Measurements from ENCODE around the gene LGALS16.
A peak's percentile ranks its signal among the peaks of the same experiment; 100 is the strongest.
"Not testable (repeated sequence)": the region's sequence is repeated elsewhere in the genome, so short reads cannot be mapped to it uniquely, and the experiment has no call there.

LGALS16 gene

GRCh38 chr19:39671739-39672363, 16.1 kb downstream of the LGALS16 start:
- H3K4me2 ChIP-seq (ENCODE audit: low read length), result no peak overlapping the region
- 0 out of 2 replicates have a peak, but pooled peaks cover 6% of the 10 kb centered on the region for H3K27me3 ChIP-seq (ENCODE audit: insufficient read depth, low read length)
- H3K9me3 ChIP-seq (ENCODE audit: low read length), result 0 out of 2 replicates have a peak, but pooled peaks cover 4% of the 10 kb centered on the region
- no peak overlapping the region for H2AFZ ChIP-seq (ENCODE audit: low read length)
- H3K27ac ChIP-seq (ENCODE audit: low read depth, low read length, poor library complexity, severe bottlenecking), result no peak overlapping the region
- no peaks in the 10 kb centered on the region for H3K79me2 ChIP-seq (ENCODE audit: insufficient read depth, low read length)
- H4K20me1 ChIP-seq (ENCODE audit: insufficient read depth, low read length), result no peaks in the 10 kb centered on the region
- no peaks in the 10 kb centered on the region for H3K36me3 ChIP-seq (ENCODE audit: insufficient read depth, low read length)
- H3K9me2 ChIP-seq (ENCODE audit: low read depth, low read length), result no peaks in the 10 kb centered on the region
- no peak overlapping the region for H3K9ac ChIP-seq (ENCODE audit: low read length)
- H3F3A ChIP-seq (ENCODE audit: insufficient read depth, low read length), result no peaks in the 10 kb centered on the region
- H3K4me3 ChIP-seq (ENCODE audit: low read depth, low read length, poor library complexity, severe bottlenecking), result no peak overlapping the region
- no peaks in the 10 kb centered on the region for H3K4me1 ChIP-seq (ENCODE audit: insufficient read depth, low read length, severe bottlenecking)
- TF ChIP-seq EZH2 (IDR thresholded peaks at IDR 0.05; ENCODE audit: borderline replicate concordance, low read length) (no peak), CTCF (IDR thresholded peaks at IDR 0.05; ENCODE audit: low read length) (peak; percentile 71)

GRCh38 chr19:39672473-39672872, 16.8 kb downstream of the LGALS16 start:
- H2AFZ ChIP-seq (ENCODE audit: low read length), result no peak overlapping the region
- no peak overlapping the region for H3K4me3 ChIP-seq (ENCODE audit: low read depth, low read length, poor library complexity, severe bottlenecking)
- H3K36me3 ChIP-seq (ENCODE audit: insufficient read depth, low read length), result no peaks in the 10 kb centered on the region
- H3F3A ChIP-seq (ENCODE audit: insufficient read depth, low read length), result no peaks in the 10 kb centered on the region
- H3K79me2 ChIP-seq (ENCODE audit: insufficient read depth, low read length), result no peaks in the 10 kb centered on the region
- H3K27me3 ChIP-seq (ENCODE audit: insufficient read depth, low read length), result 0 out of 2 replicates have a peak, but pooled peaks cover 6% of the 10 kb centered on the region
- H3K4me1 ChIP-seq (ENCODE audit: insufficient read depth, low read length, severe bottlenecking), result no peaks in the 10 kb centered on the region
- no peak overlapping the region for H3K9ac ChIP-seq (ENCODE audit: low read length)
- no peak for TF ChIP-seq CTCF (IDR thresholded peaks at IDR 0.05; ENCODE audit: low read length)
- TF ChIP-seq EZH2 (IDR thresholded peaks at IDR 0.05; ENCODE audit: borderline replicate concordance, low read length), result no peak
- no peaks in the 10 kb centered on the region for H4K20me1 ChIP-seq (ENCODE audit: insufficient read depth, low read length)
- 0 out of 2 replicates have a peak, but pooled peaks cover 4% of the 10 kb centered on the region for H3K9me3 ChIP-seq (ENCODE audit: low read length)
- no peak overlapping the region for H3K4me2 ChIP-seq (ENCODE audit: low read length)
- no peaks in the 10 kb centered on the region for H3K9me2 ChIP-seq (ENCODE audit: low read depth, low read length)
- no peak overlapping the region for H3K27ac ChIP-seq (ENCODE audit: low read depth, low read length, poor library complexity, severe bottlenecking)

GRCh38 chr19:39673862-39674261, 18.1 kb downstream of the LGALS16 start:
- not testable (repeated sequence) for H4K20me1 ChIP-seq (ENCODE audit: insufficient read depth, low read length); H3F3A ChIP-seq (ENCODE audit: insufficient read depth, low read length); H3K4me1 ChIP-seq (ENCODE audit: insufficient read depth, low read length, severe bottlenecking); H3K79me2 ChIP-seq (ENCODE audit: insufficient read depth, low read length); H3K36me3 ChIP-seq (ENCODE audit: insufficient read depth, low read length); H3K27me3 ChIP-seq (ENCODE audit: insufficient read depth, low read length); H3K9ac ChIP-seq (ENCODE audit: low read length); H3K9me2 ChIP-seq (ENCODE audit: low read depth, low read length); H3K4me3 ChIP-seq (ENCODE audit: low read depth, low read length, poor library complexity, severe bottlenecking); H3K4me2 ChIP-seq (ENCODE audit: low read length); H3K27ac ChIP-seq (ENCODE audit: low read depth, low read length, poor library complexity, severe bottlenecking); H3K9me3 ChIP-seq (ENCODE audit: low read length); H2AFZ ChIP-seq (ENCODE audit: low read length)
- peak; percentile 25; the same call in 1 of the 2 replicates for TF ChIP-seq CTCF (IDR thresholded peaks at IDR 0.05; ENCODE audit: low read length)

All from OCI-LY1 (cell line).